ENCODE data around the gene CREB3L1. TPM values are rescaled to one million over a fixed set of nuclear protein-coding genes. Genes with fewer than 3 reads are reported as not detected.

CREB3L1 gene
- total and polyA plus RNA-seq, 2 of the 13 experiments (the other 11 are each of a cell fraction or from before 2014, with no cell fraction given) = not detected

DNA sequence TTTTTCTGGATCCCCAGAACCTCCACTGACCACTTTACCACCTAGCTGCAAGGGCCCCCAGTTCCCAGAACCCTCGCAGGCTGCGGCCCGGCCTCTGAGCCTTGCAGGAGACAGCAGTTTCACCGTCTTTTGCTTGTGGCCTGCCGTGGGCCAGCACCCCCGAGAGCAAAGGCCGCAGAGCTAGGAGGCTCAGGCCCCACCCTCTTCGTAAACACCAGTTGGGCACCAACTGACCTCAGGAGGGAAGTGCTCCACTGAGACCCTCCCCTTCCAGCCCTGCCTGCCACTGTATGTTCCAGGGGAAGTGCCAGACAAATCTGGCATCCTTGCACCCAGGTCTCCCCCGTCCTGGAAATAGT lies 23.4 kb upstream of the CREB3L1 start (continued):
- TF ChIP-seq, protein P1, sequence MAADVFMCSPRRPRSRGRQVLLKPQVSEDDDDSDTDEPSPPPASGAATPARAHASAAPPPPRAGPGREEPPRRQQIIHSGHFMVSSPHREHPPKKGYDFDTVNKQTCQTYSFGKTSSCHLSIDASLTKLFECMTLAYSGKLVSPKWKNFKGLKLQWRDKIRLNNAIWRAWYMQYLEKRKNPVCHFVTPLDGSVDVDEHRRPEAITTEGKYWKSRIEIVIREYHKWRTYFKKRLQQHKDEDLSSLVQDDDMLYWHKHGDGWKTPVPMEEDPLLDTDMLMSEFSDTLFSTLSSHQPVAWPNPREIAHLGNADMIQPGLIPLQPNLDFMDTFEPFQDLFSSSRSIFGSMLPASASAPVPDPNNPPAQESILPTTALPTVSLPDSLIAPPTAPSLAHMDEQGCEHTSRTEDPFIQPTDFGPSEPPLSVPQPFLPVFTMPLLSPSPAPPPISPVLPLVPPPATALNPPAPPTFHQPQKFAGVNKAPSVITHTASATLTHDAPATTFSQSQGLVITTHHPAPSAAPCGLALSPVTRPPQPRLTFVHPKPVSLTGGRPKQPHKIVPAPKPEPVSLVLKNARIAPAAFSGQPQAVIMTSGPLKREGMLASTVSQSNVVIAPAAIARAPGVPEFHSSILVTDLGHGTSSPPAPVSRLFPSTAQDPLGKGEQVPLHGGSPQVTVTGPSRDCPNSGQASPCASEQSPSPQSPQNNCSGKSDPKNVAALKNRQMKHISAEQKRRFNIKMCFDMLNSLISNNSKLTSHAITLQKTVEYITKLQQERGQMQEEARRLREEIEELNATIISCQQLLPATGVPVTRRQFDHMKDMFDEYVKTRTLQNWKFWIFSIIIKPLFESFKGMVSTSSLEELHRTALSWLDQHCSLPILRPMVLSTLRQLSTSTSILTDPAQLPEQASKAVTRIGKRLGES (CRISPR knock-in tag; IDR thresholded peaks at IDR 0.05; ENCODE audit: borderline replicate concordance) = no peak
- TF ChIP-seq, protein P2, sequence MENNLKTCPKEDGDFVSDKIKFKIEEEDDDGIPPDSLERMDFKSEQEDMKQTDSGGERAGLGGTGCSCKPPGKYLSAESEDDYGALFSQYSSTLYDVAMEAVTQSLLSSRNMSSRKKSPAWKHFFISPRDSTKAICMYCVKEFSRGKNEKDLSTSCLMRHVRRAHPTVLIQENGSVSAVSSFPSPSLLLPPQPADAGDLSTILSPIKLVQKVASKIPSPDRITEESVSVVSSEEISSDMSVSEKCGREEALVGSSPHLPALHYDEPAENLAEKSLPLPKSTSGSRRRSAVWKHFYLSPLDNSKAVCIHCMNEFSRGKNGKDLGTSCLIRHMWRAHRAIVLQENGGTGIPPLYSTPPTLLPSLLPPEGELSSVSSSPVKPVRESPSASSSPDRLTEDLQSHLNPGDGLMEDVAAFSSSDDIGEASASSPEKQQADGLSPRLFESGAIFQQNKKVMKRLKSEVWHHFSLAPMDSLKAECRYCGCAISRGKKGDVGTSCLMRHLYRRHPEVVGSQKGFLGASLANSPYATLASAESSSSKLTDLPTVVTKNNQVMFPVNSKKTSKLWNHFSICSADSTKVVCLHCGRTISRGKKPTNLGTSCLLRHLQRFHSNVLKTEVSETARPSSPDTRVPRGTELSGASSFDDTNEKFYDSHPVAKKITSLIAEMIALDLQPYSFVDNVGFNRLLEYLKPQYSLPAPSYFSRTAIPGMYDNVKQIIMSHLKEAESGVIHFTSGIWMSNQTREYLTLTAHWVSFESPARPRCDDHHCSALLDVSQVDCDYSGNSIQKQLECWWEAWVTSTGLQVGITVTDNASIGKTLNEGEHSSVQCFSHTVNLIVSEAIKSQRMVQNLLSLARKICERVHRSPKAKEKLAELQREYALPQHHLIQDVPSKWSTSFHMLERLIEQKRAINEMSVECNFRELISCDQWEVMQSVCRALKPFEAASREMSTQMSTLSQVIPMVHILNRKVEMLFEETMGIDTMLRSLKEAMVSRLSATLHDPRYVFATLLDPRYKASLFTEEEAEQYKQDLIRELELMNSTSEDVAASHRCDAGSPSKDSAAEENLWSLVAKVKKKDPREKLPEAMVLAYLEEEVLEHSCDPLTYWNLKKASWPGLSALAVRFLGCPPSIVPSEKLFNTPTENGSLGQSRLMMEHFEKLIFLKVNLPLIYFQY (CRISPR knock-in tag; IDR thresholded peaks at IDR 0.05; ENCODE audit: borderline replicate concordance) = no peak
- TF ChIP-seq, protein P3, sequence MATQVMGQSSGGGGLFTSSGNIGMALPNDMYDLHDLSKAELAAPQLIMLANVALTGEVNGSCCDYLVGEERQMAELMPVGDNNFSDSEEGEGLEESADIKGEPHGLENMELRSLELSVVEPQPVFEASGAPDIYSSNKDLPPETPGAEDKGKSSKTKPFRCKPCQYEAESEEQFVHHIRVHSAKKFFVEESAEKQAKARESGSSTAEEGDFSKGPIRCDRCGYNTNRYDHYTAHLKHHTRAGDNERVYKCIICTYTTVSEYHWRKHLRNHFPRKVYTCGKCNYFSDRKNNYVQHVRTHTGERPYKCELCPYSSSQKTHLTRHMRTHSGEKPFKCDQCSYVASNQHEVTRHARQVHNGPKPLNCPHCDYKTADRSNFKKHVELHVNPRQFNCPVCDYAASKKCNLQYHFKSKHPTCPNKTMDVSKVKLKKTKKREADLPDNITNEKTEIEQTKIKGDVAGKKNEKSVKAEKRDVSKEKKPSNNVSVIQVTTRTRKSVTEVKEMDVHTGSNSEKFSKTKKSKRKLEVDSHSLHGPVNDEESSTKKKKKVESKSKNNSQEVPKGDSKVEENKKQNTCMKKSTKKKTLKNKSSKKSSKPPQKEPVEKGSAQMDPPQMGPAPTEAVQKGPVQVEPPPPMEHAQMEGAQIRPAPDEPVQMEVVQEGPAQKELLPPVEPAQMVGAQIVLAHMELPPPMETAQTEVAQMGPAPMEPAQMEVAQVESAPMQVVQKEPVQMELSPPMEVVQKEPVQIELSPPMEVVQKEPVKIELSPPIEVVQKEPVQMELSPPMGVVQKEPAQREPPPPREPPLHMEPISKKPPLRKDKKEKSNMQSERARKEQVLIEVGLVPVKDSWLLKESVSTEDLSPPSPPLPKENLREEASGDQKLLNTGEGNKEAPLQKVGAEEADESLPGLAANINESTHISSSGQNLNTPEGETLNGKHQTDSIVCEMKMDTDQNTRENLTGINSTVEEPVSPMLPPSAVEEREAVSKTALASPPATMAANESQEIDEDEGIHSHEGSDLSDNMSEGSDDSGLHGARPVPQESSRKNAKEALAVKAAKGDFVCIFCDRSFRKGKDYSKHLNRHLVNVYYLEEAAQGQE (IDR thresholded peaks at IDR 0.05; ENCODE audit: borderline replicate concordance in 1 of 2, low read depth in 1 of 2, low read length in 2 of 2) = no peak
- TF ChIP-seq, protein P4, sequence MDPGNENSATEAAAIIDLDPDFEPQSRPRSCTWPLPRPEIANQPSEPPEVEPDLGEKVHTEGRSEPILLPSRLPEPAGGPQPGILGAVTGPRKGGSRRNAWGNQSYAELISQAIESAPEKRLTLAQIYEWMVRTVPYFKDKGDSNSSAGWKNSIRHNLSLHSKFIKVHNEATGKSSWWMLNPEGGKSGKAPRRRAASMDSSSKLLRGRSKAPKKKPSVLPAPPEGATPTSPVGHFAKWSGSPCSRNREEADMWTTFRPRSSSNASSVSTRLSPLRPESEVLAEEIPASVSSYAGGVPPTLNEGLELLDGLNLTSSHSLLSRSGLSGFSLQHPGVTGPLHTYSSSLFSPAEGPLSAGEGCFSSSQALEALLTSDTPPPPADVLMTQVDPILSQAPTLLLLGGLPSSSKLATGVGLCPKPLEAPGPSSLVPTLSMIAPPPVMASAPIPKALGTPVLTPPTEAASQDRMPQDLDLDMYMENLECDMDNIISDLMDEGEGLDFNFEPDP (CRISPR knock-in tag; conservative IDR thresholded peaks at IDR 0.05) = no peak
- TF ChIP-seq IKZF4 (CRISPR knock-in tag; IDR thresholded peaks at IDR 0.05; ENCODE audit: borderline replicate concordance, low read depth, not compliant biosample characterization) (no peak), CREM (IDR thresholded peaks at IDR 0.05) (no peak; the same call in 1 of the 2 replicates), CREM (CRISPR knock-in tag; IDR thresholded peaks at IDR 0.05) (no peak), ZNF644 (CRISPR knock-in tag; IDR thresholded peaks at IDR 0.05; ENCODE audit: low read depth) (no peak), MIER3 (CRISPR knock-in tag; IDR thresholded peaks at IDR 0.05; ENCODE audit: borderline replicate concordance) (no peak), DNMT3B (CRISPR knock-in tag; conservative IDR thresholded peaks at IDR 0.05) (no peak), TCF7 (IDR thresholded peaks at IDR 0.05; ENCODE audit: low read depth) (no peak), HOXA5 (CRISPR knock-in tag; IDR thresholded peaks at IDR 0.05) (no peak), ZEB1 (IDR thresholded peaks at IDR 0.05; ENCODE audit: insufficient replicate concordance, low read depth) (no peak), ZSCAN12 (CRISPR knock-in tag; IDR thresholded peaks at IDR 0.05) (no peak), FOSL1 (CRISPR knock-in tag; IDR thresholded peaks at IDR 0.05; ENCODE audit: borderline replicate concordance) (no peak), ZNF749 (CRISPR knock-in tag; IDR thresholded peaks at IDR 0.05; ENCODE audit: borderline replicate concordance) (no peak)
- TF ChIP-seq, protein P5, sequence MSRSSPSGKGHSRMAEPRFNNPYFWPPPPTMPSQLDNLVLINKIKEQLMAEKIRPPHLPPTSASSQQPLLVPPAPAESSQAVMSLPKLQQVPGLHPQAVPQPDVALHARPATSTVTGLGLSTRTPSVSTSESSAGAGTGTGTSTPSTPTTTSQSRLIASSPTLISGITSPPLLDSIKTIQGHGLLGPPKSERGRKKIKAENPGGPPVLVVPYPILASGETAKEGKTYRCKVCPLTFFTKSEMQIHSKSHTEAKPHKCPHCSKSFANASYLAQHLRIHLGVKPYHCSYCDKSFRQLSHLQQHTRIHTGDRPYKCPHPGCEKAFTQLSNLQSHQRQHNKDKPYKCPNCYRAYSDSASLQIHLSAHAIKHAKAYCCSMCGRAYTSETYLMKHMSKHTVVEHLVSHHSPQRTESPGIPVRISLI (CRISPR knock-in tag; IDR thresholded peaks at IDR 0.05; ENCODE audit: borderline replicate concordance) = no peak
